ENCODE data around the gene SLC35D2.

GRCh38 chr9:96344458-96345180 is 38.9 kb downstream of the SLC35D2 start:
- TF ChIP-seq CTCF (conservative IDR thresholded peaks at IDR 0.05 in 1 of 2, IDR thresholded peaks at IDR 0.05 in 1 of 2; ENCODE audit: low read depth in 1 of 2, low read length in 2 of 2) (no peak), EZH2 (IDR thresholded peaks at IDR 0.05; ENCODE audit: low read length, missing control alignments) (no peak)
